Germinal center (tissue), 1 donor: ENCODE measurements around the gene HRH2.
A peak's percentile ranks its signal among the peaks of the same experiment; 100 is the strongest.

Source experiments
- DNase-seq: peaks from one replicate; pipeline ENCODE4 v3.0.0; 2012; ENCODE audit warnings: mixed read lengths, low spot score

The HRH2 gene

GRCh38 chr5:175692235-175692995 lies 34.5 kb downstream of the HRH2 start:
- no peak for DNase-seq

- DNase-seq: no peak
Observed at GRCh38 chr5:175692996-175693710, 35.3 kb downstream of the HRH2 start.

- no peak for DNase-seq
Observed at GRCh38 chr5:175693741-175694140, 35.9 kb downstream of the HRH2 start.

- DNase-seq: no peak
Observed at GRCh38 chr5:175694371-175695160, 36.7 kb downstream of the HRH2 start.

- DNase-seq: no peak
Observed at GRCh38 chr5:175695161-175696126, 37.6 kb downstream of the HRH2 start.

GRCh38 chr5:175696139-175696854 lies 38.4 kb downstream of the HRH2 start:
- DNase-seq: peak; percentile 38

- no peak for DNase-seq
Observed at GRCh38 chr5:175696855-175697198, 39.0 kb downstream of the HRH2 start.

GRCh38 chr5:175697846-175698245 lies 40.0 kb downstream of the HRH2 start:
- no peak for DNase-seq

- no peak for DNase-seq
Observed at GRCh38 chr5:175698401-175699115, 40.7 kb downstream of the HRH2 start.

- no peak for DNase-seq
Observed at GRCh38 chr5:175700991-175701390, 43.1 kb downstream of the HRH2 start.

- DNase-seq: no peak
Observed at GRCh38 chr5:175701797-175702196, 43.9 kb downstream of the HRH2 start.

- no peak for DNase-seq
Observed at GRCh38 chr5:175706499-175706898, 48.6 kb downstream of the HRH2 start.

- DNase-seq: no peak
Observed at GRCh38 chr5:175707751-175708375, 50.0 kb downstream of the HRH2 start.

- no peak for DNase-seq
Observed at GRCh38 chr5:175709276-175709781, 51.5 kb downstream of the HRH2 start.

- DNase-seq: no peak
Observed at GRCh38 chr5:175710326-175710725, 52.5 kb downstream of the HRH2 start.

- no peak for DNase-seq
Observed at GRCh38 chr5:175711031-175711430, 53.2 kb downstream of the HRH2 start.

GRCh38 chr5:175711472-175712312 lies 53.8 kb downstream of the HRH2 start:
- no peak for DNase-seq

- no peak for DNase-seq
Observed at GRCh38 chr5:175712313-175712680, 54.4 kb downstream of the HRH2 start.

GRCh38 chr5:175712681-175713085 lies 54.8 kb downstream of the HRH2 start:
- DNase-seq: no peak
